Measurements from ENCODE around the gene MZT2A. TPM values are rescaled to one million over a fixed set of nuclear protein-coding genes. Genes with fewer than 3 reads are reported as not detected.
A peak's percentile ranks its signal among the peaks of the same experiment; 100 is the strongest.
"Not testable (repeated sequence)": the region's sequence is repeated elsewhere in the genome, so short reads cannot be mapped to it uniquely, and the experiment has no call there.

Gene MZT2A
- total RNA-seq, 1 donor from 2014 or later = 285 TPM

GRCh38 chr2:131492418-131493198, 411 bp upstream of the MZT2A start:
- TF ChIP-seq CTCF (IDR thresholded peaks at IDR 0.05; ENCODE audit: insufficient read depth, low read length, poor library complexity, severe bottlenecking) = peak; percentile 91
- no peaks in the 10 kb centered on the region for H3K27me3 ChIP-seq (ENCODE audit: control insufficient read depth, insufficient read depth, low read length)
- H3K36me3 ChIP-seq (ENCODE audit: control insufficient read depth, insufficient read depth, low read length) = no peaks in the 10 kb centered on the region
- peak overlapping the region; percentile 97 for H3K4me3 ChIP-seq (ENCODE audit: low read depth, low read length)
- peak; percentile 75 for DNase-seq (ENCODE audit: low read depth)

- H3K4me3 ChIP-seq (ENCODE audit: low read depth, low read length) = peak overlapping the region; percentile 52
- H3K27me3 ChIP-seq (ENCODE audit: control insufficient read depth, insufficient read depth, low read length); H3K36me3 ChIP-seq (ENCODE audit: control insufficient read depth, insufficient read depth, low read length); DNase-seq (ENCODE audit: low read depth): not testable (repeated sequence)
Observed at GRCh38 chr2:131491469-131491836, 744 bp downstream of the MZT2A start.

- peak overlapping the region; percentile 52 for H3K4me3 ChIP-seq (ENCODE audit: low read depth, low read length)
- DNase-seq (ENCODE audit: low read depth); H3K27me3 ChIP-seq (ENCODE audit: control insufficient read depth, insufficient read depth, low read length); H3K36me3 ChIP-seq (ENCODE audit: control insufficient read depth, insufficient read depth, low read length): not testable (repeated sequence)
Observed at GRCh38 chr2:131490616-131491468, 1.4 kb downstream of the MZT2A start.

GRCh38 chr2:131488306-131489205, 3.6 kb downstream of the MZT2A start:
- TF ChIP-seq CTCF (IDR thresholded peaks at IDR 0.05; ENCODE audit: insufficient read depth, low read length, poor library complexity, severe bottlenecking) = no peak
- no peaks in the 10 kb centered on the region for H3K36me3 ChIP-seq (ENCODE audit: control insufficient read depth, insufficient read depth, low read length)
- H3K4me3 ChIP-seq (ENCODE audit: low read depth, low read length) = no peak overlapping the region
- no peak for DNase-seq (ENCODE audit: low read depth)
- H3K27me3 ChIP-seq (ENCODE audit: control insufficient read depth, insufficient read depth, low read length) = no peaks in the 10 kb centered on the region

GRCh38 chr2:131486201-131486902, 5.8 kb downstream of the MZT2A start:
- not testable (repeated sequence) for H3K36me3 ChIP-seq (ENCODE audit: control insufficient read depth, insufficient read depth, low read length); DNase-seq (ENCODE audit: low read depth); H3K27me3 ChIP-seq (ENCODE audit: control insufficient read depth, insufficient read depth, low read length); H3K4me3 ChIP-seq (ENCODE audit: low read depth, low read length)

GRCh38 chr2:131484906-131485460, 7.2 kb downstream of the MZT2A start:
- not testable (repeated sequence) for DNase-seq (ENCODE audit: low read depth); H3K36me3 ChIP-seq (ENCODE audit: control insufficient read depth, insufficient read depth, low read length); H3K4me3 ChIP-seq (ENCODE audit: low read depth, low read length); H3K27me3 ChIP-seq (ENCODE audit: control insufficient read depth, insufficient read depth, low read length)

GRCh38 chr2:131483981-131484820, 8.0 kb downstream of the MZT2A start:
- not testable (repeated sequence) for DNase-seq (ENCODE audit: low read depth); H3K27me3 ChIP-seq (ENCODE audit: control insufficient read depth, insufficient read depth, low read length); H3K36me3 ChIP-seq (ENCODE audit: control insufficient read depth, insufficient read depth, low read length); H3K4me3 ChIP-seq (ENCODE audit: low read depth, low read length)

- not testable (repeated sequence) for DNase-seq (ENCODE audit: low read depth); H3K27me3 ChIP-seq (ENCODE audit: control insufficient read depth, insufficient read depth, low read length); H3K4me3 ChIP-seq (ENCODE audit: low read depth, low read length); H3K36me3 ChIP-seq (ENCODE audit: control insufficient read depth, insufficient read depth, low read length)
Observed at GRCh38 chr2:131482506-131483155, 9.6 kb downstream of the MZT2A start.

GRCh38 chr2:131480351-131480750, 11.8 kb downstream of the MZT2A start:
- H3K36me3 ChIP-seq (ENCODE audit: control insufficient read depth, insufficient read depth, low read length); H3K4me3 ChIP-seq (ENCODE audit: low read depth, low read length); H3K27me3 ChIP-seq (ENCODE audit: control insufficient read depth, insufficient read depth, low read length); DNase-seq (ENCODE audit: low read depth): not testable (repeated sequence)

GRCh38 chr2:131478850-131479461, 13.2 kb downstream of the MZT2A start:
- not testable (repeated sequence) for DNase-seq (ENCODE audit: low read depth); H3K36me3 ChIP-seq (ENCODE audit: control insufficient read depth, insufficient read depth, low read length); H3K4me3 ChIP-seq (ENCODE audit: low read depth, low read length); H3K27me3 ChIP-seq (ENCODE audit: control insufficient read depth, insufficient read depth, low read length)
